ENCODE results near the gene MRPL53.

MRPL53 gene

DNA sequence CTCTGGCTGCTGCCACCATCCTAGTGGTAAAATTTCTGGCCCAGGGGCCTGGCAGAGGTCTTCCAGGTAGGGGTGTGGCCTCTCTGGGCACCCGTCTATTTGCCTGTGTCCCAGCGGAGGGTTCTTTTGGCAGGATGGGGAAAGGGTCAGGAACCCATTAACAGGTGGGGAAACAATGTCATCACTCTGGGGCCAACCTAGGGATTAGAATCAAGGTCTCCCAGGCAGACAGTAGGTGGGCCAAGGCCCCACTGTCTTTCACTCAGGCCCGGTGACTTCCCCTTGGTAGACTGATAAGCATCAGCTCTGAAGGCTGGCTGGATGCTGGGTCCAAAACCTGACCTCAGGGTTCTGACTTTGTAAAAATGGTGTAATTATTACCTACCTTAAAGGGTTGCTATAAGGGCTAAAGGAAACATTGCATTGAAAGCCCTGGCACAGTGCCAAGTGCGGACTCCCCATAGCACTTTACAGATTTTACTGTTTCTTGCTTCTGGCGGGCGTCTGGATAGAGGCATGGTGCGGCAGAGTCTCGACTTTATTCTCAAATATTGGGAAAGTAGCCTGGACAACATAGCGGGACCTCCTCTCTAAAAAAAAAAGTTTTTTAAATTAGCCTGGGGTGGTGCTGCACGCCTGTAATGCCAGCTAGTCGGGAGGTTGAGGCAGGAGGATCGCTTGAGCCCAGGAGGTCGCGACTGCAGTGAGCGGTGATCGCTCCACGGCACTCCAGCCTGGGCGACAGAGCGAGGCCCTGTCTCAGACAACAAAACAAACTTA is 24.7 kb upstream of the MRPL53 start:
- no peak overlapping the region for H4K8ac ChIP-seq (ENCODE audit: low read length)
- no peak overlapping the region for H2BK120ac ChIP-seq (ENCODE audit: low read depth, low read length)
- H3K18ac ChIP-seq (ENCODE audit: low read depth in 1 of 2, low read length in 2 of 2), result no peak overlapping the region
- no peak for DNase-seq
- no peak overlapping the region for H2BK12ac ChIP-seq (ENCODE audit: low read length in 2 of 2)
- H3K9me3 ChIP-seq (ENCODE audit: control insufficient read depth, low read length), result no peaks in the 10 kb centered on the region
- H3K23ac ChIP-seq (ENCODE audit: low read length in 2 of 2), result no peak overlapping the region
- H3K36me3 ChIP-seq (ENCODE audit: control insufficient read depth in 1 of 2, insufficient read depth in 2 of 2, low read depth in 1 of 2, low read length in 2 of 2), result peaks cover 16 to 25% of the 10 kb centered on the region in 2 experiments
- H4K91ac ChIP-seq (ENCODE audit: low read length), result no peak overlapping the region
- peak overlapping the region; percentile 77 for H3K9ac ChIP-seq (ENCODE audit: low read length)
- H3K14ac ChIP-seq (ENCODE audit: low read length in 2 of 2), result no peak overlapping the region
- H2BK5ac ChIP-seq (ENCODE audit: low read depth, low read length, poor library complexity, severe bottlenecking), result no peak overlapping the region
- H2BK15ac ChIP-seq (ENCODE audit: low read depth, poor library complexity, severe bottlenecking), result no peak overlapping the region
- no peak overlapping the region for H3K4me2 ChIP-seq (ENCODE audit: low read length, poor library complexity, severe bottlenecking)
- no peaks in the 10 kb centered on the region for H3K79me1 ChIP-seq (replicated peaks; ENCODE audit: low read length, poor library complexity, severe bottlenecking)
- peak overlapping the region in 1 of 2 experiments; percentile 77 for H3K4me3 ChIP-seq (ENCODE audit: insufficient read depth in 1 of 2, low read depth in 1 of 2, low read length in 2 of 2)
- peaks cover 29% of the 10 kb centered on the region for H3K4me1 ChIP-seq (ENCODE audit: control insufficient read depth, insufficient read depth, low read depth, low read length)
- H3K4ac ChIP-seq (ENCODE audit: low read depth in 1 of 2, low read length in 2 of 2), result no peak overlapping the region
- no peak overlapping the region for H2AK5ac ChIP-seq (ENCODE audit: low read length, severe bottlenecking)
- H3K27me3 ChIP-seq (ENCODE audit: control insufficient read depth in 1 of 2, insufficient read depth in 1 of 2, low read length in 2 of 2), result peaks cover 0 to 53% of the 10 kb centered on the region in 2 experiments
- 73% methylated on average over 16 of the region's 19 CpGs for WGBS
- H2AFZ ChIP-seq (ENCODE audit: low read depth, low read length), result no peak overlapping the region
- H3K27ac ChIP-seq (ENCODE audit: low read length, poor library complexity, severe bottlenecking), result no peak overlapping the region

DNA sequence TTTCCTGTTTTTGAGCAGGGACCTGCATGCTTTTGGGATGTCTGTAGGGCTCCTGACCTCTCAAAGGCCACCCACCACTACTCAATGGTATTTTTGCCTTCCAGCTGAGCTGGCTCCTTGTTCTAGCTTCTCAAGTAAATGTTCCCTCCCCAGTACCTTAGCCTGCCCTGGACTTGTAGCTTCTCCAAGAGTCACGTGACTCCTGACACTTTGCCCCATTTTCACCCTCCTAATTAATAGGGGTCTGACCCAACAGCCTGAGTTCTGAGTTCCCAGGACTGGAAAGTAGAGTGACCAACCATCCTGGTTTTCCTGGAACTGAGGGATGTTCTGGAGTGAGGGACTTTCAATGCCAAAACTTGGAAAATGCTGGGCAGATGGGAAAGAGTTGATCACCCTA is 23.0 kb upstream of the MRPL53 start:
- H3K79me1 ChIP-seq (replicated peaks; ENCODE audit: low read length, poor library complexity, severe bottlenecking), result no peaks in the 10 kb centered on the region
- H2BK12ac ChIP-seq (ENCODE audit: low read length in 2 of 2), result no peak overlapping the region
- no peak overlapping the region for H3K4ac ChIP-seq (ENCODE audit: low read depth in 1 of 2, low read length in 2 of 2)
- H3K18ac ChIP-seq (ENCODE audit: low read depth in 1 of 2, low read length in 2 of 2), result no peak overlapping the region
- no peak overlapping the region for H4K91ac ChIP-seq (ENCODE audit: low read length)
- no peak overlapping the region for H3K23ac ChIP-seq (ENCODE audit: low read length in 2 of 2)
- H3K36me3 ChIP-seq (ENCODE audit: control insufficient read depth in 1 of 2, insufficient read depth in 2 of 2, low read depth in 1 of 2, low read length in 2 of 2), result peaks cover 33 to 42% of the 10 kb centered on the region in 2 experiments
- H2BK5ac ChIP-seq (ENCODE audit: low read depth, low read length, poor library complexity, severe bottlenecking), result no peak overlapping the region
- no peak for DNase-seq
- no peak overlapping the region for H3K4me2 ChIP-seq (ENCODE audit: low read length, poor library complexity, severe bottlenecking)
- no CpG with 5 or more reads among the region's 1 CpG for WGBS
- H2BK120ac ChIP-seq (ENCODE audit: low read depth, low read length), result no peak overlapping the region
- H2BK15ac ChIP-seq (ENCODE audit: low read depth, poor library complexity, severe bottlenecking), result no peak overlapping the region
- H3K4me1 ChIP-seq (ENCODE audit: control insufficient read depth, insufficient read depth, low read depth, low read length), result peaks cover 27% of the 10 kb centered on the region
- H4K8ac ChIP-seq (ENCODE audit: low read length), result no peak overlapping the region
- H2AK5ac ChIP-seq (ENCODE audit: low read length, severe bottlenecking), result no peak overlapping the region
- H3K27me3 ChIP-seq (ENCODE audit: control insufficient read depth in 1 of 2, insufficient read depth in 1 of 2, low read length in 2 of 2), result peaks cover 0 to 35% of the 10 kb centered on the region in 2 experiments
- H3K14ac ChIP-seq (ENCODE audit: low read length in 2 of 2), result no peak overlapping the region
- H3K9me3 ChIP-seq (ENCODE audit: control insufficient read depth, low read length), result no peaks in the 10 kb centered on the region
- no peak overlapping the region for H3K9ac ChIP-seq (ENCODE audit: low read length)
- no peak overlapping the region for H3K4me3 ChIP-seq (ENCODE audit: insufficient read depth in 1 of 2, low read depth in 1 of 2, low read length in 2 of 2)
- no peak overlapping the region for H3K27ac ChIP-seq (ENCODE audit: low read length, poor library complexity, severe bottlenecking)
- no peak overlapping the region for H2AFZ ChIP-seq (ENCODE audit: low read depth, low read length)

DNA sequence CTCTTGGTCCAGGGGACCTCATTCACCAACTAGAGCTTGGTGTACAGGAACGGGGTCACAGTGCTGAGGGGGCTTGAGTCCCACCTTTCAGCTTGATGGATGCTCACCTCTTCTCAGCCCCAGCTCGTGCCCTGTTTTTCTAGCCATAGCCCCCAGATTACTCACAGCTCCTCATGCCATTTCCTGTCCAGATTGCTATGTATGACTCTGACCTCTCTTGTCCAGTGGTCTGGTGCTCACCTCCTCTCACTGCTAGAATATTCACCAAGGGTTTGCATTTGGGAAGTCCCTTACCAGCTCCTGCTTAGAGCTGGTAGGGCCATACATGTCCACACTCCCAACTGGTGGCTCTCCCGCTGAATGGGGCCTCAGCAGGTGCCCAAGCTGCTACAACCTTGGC is 21.1 kb upstream of the MRPL53 start:
- H2BK12ac ChIP-seq (ENCODE audit: low read length in 2 of 2), result no peak overlapping the region
- no peak overlapping the region for H4K8ac ChIP-seq (ENCODE audit: low read length)
- DNase-seq, result no peak
- H2AK5ac ChIP-seq (ENCODE audit: low read length, severe bottlenecking), result no peak overlapping the region
- 76% methylated on average over 3 of the region's 3 CpGs for WGBS
- H3K9me3 ChIP-seq (ENCODE audit: control insufficient read depth, low read length), result no peaks in the 10 kb centered on the region
- no peak overlapping the region for H3K9ac ChIP-seq (ENCODE audit: low read length)
- no peak overlapping the region for H4K91ac ChIP-seq (ENCODE audit: low read length)
- no peak overlapping the region for H3K14ac ChIP-seq (ENCODE audit: low read length in 2 of 2)
- peaks cover 49 to 56% of the 10 kb centered on the region in 2 experiments for H3K36me3 ChIP-seq (ENCODE audit: control insufficient read depth in 1 of 2, insufficient read depth in 2 of 2, low read depth in 1 of 2, low read length in 2 of 2)
- no peak overlapping the region for H3K27ac ChIP-seq (ENCODE audit: low read length, poor library complexity, severe bottlenecking)
- no peak overlapping the region for H3K4me3 ChIP-seq (ENCODE audit: insufficient read depth in 1 of 2, low read depth in 1 of 2, low read length in 2 of 2)
- no peak overlapping the region for H2AFZ ChIP-seq (ENCODE audit: low read depth, low read length)
- H3K23ac ChIP-seq (ENCODE audit: low read length in 2 of 2), result no peak overlapping the region
- peaks cover 5% of the 10 kb centered on the region for H3K79me1 ChIP-seq (replicated peaks; ENCODE audit: low read length, poor library complexity, severe bottlenecking)
- H3K18ac ChIP-seq (ENCODE audit: low read depth in 1 of 2, low read length in 2 of 2), result no peak overlapping the region
- no peak overlapping the region for H2BK5ac ChIP-seq (ENCODE audit: low read depth, low read length, poor library complexity, severe bottlenecking)
- H3K4me2 ChIP-seq (ENCODE audit: low read length, poor library complexity, severe bottlenecking), result no peak overlapping the region
- peaks cover 0 to 19% of the 10 kb centered on the region in 2 experiments for H3K27me3 ChIP-seq (ENCODE audit: control insufficient read depth in 1 of 2, insufficient read depth in 1 of 2, low read length in 2 of 2)
- peaks cover 11% of the 10 kb centered on the region for H3K4me1 ChIP-seq (ENCODE audit: control insufficient read depth, insufficient read depth, low read depth, low read length)
- H2BK15ac ChIP-seq (ENCODE audit: low read depth, poor library complexity, severe bottlenecking), result no peak overlapping the region
- H2BK120ac ChIP-seq (ENCODE audit: low read depth, low read length), result no peak overlapping the region
- no peak overlapping the region for H3K4ac ChIP-seq (ENCODE audit: low read depth in 1 of 2, low read length in 2 of 2)

- H2BK15ac ChIP-seq (ENCODE audit: low read depth, poor library complexity, severe bottlenecking), result no peak overlapping the region
- no peak overlapping the region for H2BK120ac ChIP-seq (ENCODE audit: low read depth, low read length)
- no peak overlapping the region for H2BK12ac ChIP-seq (ENCODE audit: low read length in 2 of 2)
- H2BK5ac ChIP-seq (ENCODE audit: low read depth, low read length, poor library complexity, severe bottlenecking), result no peak overlapping the region
- no peak overlapping the region for H3K23ac ChIP-seq (ENCODE audit: low read length in 2 of 2)
- DNase-seq, result no peak
- H3K4me1 ChIP-seq (ENCODE audit: control insufficient read depth, insufficient read depth, low read depth, low read length), result no peaks in the 10 kb centered on the region
- H3K4me3 ChIP-seq (ENCODE audit: insufficient read depth in 1 of 2, low read depth in 1 of 2, low read length in 2 of 2), result no peak overlapping the region
- no peak overlapping the region for H4K91ac ChIP-seq (ENCODE audit: low read length)
- no peak overlapping the region for H3K27ac ChIP-seq (ENCODE audit: low read length, poor library complexity, severe bottlenecking)
- H3K18ac ChIP-seq (ENCODE audit: low read depth in 1 of 2, low read length in 2 of 2), result no peak overlapping the region
- no peak overlapping the region for H3K9ac ChIP-seq (ENCODE audit: low read length)
- 96% methylated on average over 12 of the region's 12 CpGs for WGBS
- H3K27me3 ChIP-seq (ENCODE audit: control insufficient read depth in 1 of 2, insufficient read depth in 1 of 2, low read length in 2 of 2), result peaks cover 0 to 3% of the 10 kb centered on the region in 2 experiments
- H3K9me3 ChIP-seq (ENCODE audit: control insufficient read depth, low read length), result no peaks in the 10 kb centered on the region
- H3K79me1 ChIP-seq (replicated peaks; ENCODE audit: low read length, poor library complexity, severe bottlenecking), result peaks cover 9% of the 10 kb centered on the region
- no peak overlapping the region for H3K4me2 ChIP-seq (ENCODE audit: low read length, poor library complexity, severe bottlenecking)
- no peak overlapping the region for H4K8ac ChIP-seq (ENCODE audit: low read length)
- no peak overlapping the region for H3K4ac ChIP-seq (ENCODE audit: low read depth in 1 of 2, low read length in 2 of 2)
- H2AK5ac ChIP-seq (ENCODE audit: low read length, severe bottlenecking), result no peak overlapping the region
- H2AFZ ChIP-seq (ENCODE audit: low read depth, low read length), result no peak overlapping the region
- peaks cover 50 to 67% of the 10 kb centered on the region in 2 experiments for H3K36me3 ChIP-seq (ENCODE audit: control insufficient read depth in 1 of 2, insufficient read depth in 2 of 2, low read depth in 1 of 2, low read length in 2 of 2)
- no peak overlapping the region for H3K14ac ChIP-seq (ENCODE audit: low read length in 2 of 2)
Measured at GRCh38 chr2:74491648-74492544, 19.4 kb upstream of the MRPL53 start.
